Parietal lobe (tissue), 1 donor: Measurements from ENCODE around the gene APOL3. TPM values are rescaled to one million over a fixed set of nuclear protein-coding genes. Genes with fewer than 3 reads are reported as not detected.

Experiments used
- total RNA-seq: library from RNA; depleted of rRNA; stranded (reverse); fragments of >200 nt; gene quantifications from one replicate; pipeline ENCODE4 v1.2.3, GENCODE V29; 2014

Gene APOL3, protein sequence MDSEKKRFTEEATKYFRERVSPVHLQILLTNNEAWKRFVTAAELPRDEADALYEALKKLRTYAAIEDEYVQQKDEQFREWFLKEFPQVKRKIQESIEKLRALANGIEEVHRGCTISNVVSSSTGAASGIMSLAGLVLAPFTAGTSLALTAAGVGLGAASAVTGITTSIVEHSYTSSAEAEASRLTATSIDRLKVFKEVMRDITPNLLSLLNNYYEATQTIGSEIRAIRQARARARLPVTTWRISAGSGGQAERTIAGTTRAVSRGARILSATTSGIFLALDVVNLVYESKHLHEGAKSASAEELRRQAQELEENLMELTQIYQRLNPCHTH
- total RNA-seq = 0.94 TPM

DNA sequence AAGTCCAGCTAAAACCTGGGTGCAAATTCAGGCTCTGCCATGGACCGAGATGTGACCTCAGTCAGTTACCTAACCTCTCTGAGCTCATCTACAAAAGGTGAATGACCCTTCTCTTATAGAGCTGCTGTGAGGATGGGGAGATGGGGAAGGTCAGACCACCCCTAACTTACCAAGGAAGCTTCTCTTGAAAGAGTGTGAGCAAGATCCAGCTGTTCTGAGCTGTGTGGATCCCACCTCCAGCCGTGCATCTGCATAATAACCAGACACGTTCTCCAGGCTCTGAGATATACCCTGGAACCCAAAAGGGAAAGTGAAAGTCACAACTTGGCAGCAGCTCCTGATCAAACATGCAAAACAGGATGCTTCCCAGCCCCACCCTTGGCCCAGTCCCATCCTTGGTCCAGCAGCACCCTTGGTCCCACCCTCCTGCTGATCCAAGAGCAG is at the start of gene APOL3:
APOL3 (minus strand) TSS at position 257 of the 444 bp plus-strand sequence. CDS start 11,700 bp downstream, outside the sequence.

DNA sequence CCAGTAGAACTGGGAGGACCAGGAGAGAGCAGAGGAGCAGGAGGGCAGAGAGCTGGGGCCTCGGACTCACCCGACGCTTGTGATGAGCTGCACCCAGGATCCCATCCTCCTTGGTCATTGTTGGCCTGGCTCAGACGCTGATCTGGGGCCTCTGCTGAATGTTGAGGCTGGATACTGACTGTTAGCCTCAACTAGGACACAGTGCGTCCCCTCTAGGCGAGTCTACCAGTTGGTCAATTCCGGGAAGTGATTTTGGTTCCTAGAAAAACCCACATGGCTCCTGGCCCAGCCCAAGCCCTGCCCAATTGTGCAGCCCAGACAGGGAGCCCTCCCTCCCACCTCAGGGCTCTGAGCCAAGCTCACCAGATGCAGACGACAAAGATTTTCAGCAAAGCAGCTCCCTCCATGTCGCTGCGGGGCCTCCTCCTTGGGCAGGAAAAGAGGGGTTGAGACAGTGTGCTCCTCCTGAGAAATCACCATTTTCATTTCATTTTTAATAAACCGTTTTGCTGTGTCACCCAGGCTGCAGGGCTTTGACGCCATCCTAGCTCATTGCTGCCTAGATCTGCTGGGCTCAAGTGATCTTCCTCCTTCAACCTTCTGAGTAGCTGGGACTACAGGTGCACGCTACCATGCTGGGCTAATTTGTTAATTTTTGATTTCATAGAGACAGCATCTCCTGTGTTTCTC is 41.2 kb upstream of the APOL3 start, which contains the start of gene APOL4:
APOL4 (minus strand) TSS at position 180 of the 690 bp plus-strand sequence; CDS start at position 105, 75 bp downstream.

Other genes starting within 250 kb of the APOL3 start
- gene RBFOX2, start 131.9 kb downstream of the APOL3 start, total RNA-seq = 677 TPM
- gene APOL4, start 41.1 kb upstream of the APOL3 start, total RNA-seq = 18.8 TPM
- gene APOL2, start 78.8 kb upstream of the APOL3 start, total RNA-seq = 5.0 TPM
- 0.63 TPM for gene APOL1, start 92.4 kb upstream of the APOL3 start, total RNA-seq
- gene MYH9, start 227.2 kb upstream of the APOL3 start, total RNA-seq = 49.5 TPM